ENCODE results near the gene A2M. TPM values are rescaled to one million over a fixed set of nuclear protein-coding genes. Genes with fewer than 3 reads are reported as not detected.

A2M gene
- total and polyA plus RNA-seq, 9 of the 15 experiments (the other 6 are each of a cell fraction or from before 2014, with no cell fraction given) = 0.08 to 2.3 TPM; not detected in 7

GRCh38 chr12:9070351-9070750 lies 45.4 kb downstream of the A2M start:
- in situ Hi-C loops (cut with MboI) = no loop called here
- H2AFZ ChIP-seq (ENCODE audit: low read depth, low read length) = no peak overlapping the region
- POLR2A ChIA-PET = no interaction called here
- 1% methylated on average over 5 of the region's 5 CpGs for WGBS (ENCODE audit: insufficient coverage, low coverage, missing lambda C conversion rate)
- H3K9me3 ChIP-seq (replicated peaks; ENCODE audit: control insufficient read depth, insufficient read depth, low read depth, low read length) = no peaks in the 10 kb centered on the region
- intact Hi-C loops (cut with micrococcal nuclease) = no loop called here
- TF ChIP-seq CBX8 (IDR thresholded peaks at IDR 0.05; ENCODE audit: borderline replicate concordance, extremely low read depth, low read depth, low read length, poor library complexity, severe bottlenecking) (no peak), RUNX1 (IDR thresholded peaks at IDR 0.05; ENCODE audit: low read depth) (no peak), ETS2 (tag; IDR thresholded peaks at IDR 0.05; ENCODE audit: borderline replicate concordance, poor library complexity, severe bottlenecking) (no peak), GTF3C2 (IDR thresholded peaks at IDR 0.05; ENCODE audit: borderline replicate concordance, extremely low read depth, insufficient read length) (no peak), ELF4 (CRISPR knock-in tag; IDR thresholded peaks at IDR 0.05) (no peak), ZNF644 (tag; IDR thresholded peaks at IDR 0.05; ENCODE audit: low read depth) (no peak), NELFE (IDR thresholded peaks at IDR 0.05; ENCODE audit: insufficient read depth, insufficient read length) (no peak), ZSCAN29 (IDR thresholded peaks at IDR 0.05) (no peak), YY1 (IDR thresholded peaks at IDR 0.05; ENCODE audit: borderline replicate concordance in 1 of 3, control insufficient read depth in 1 of 3, extremely low read depth in 1 of 3, insufficient read depth in 3 of 3, insufficient read length in 1 of 3, insufficient replicate concordance in 2 of 3, low read depth in 1 of 3, low read length in 2 of 3) (no peak), TSC22D4 (tag; IDR thresholded peaks at IDR 0.05) (no peak)
- no peak overlapping the region for H3K4me3 ChIP-seq
- no TSS peak for BruUV-seq (replicated peaks)
- H4K20me1 ChIP-seq (replicated peaks; ENCODE audit: control insufficient read depth, insufficient read depth, low read length) = no peaks in the 10 kb centered on the region
- H3K36me3 ChIP-seq (ENCODE audit: control insufficient read depth, insufficient read depth, low read length) = no peaks in the 10 kb centered on the region
- no peaks in the 10 kb centered on the region for H3K79me2 ChIP-seq (ENCODE audit: control insufficient read depth, insufficient read depth, low read length)
- H3K27me3 ChIP-seq (ENCODE audit: control insufficient read depth in 2 of 2, insufficient read depth in 2 of 2, low read length in 2 of 2) = peaks cover 0 to 12% of the 10 kb centered on the region in 2 experiments; a peak in 4 of 5 replicates
- ATAC-seq (no peak), FAIRE-seq (no peak), DNase-seq (ENCODE audit: extremely low read depth in 1 of 4, low spot score in 3 of 4) (no peak)
- no peak overlapping the region for H3K4me2 ChIP-seq (ENCODE audit: insufficient read depth, low read length)
- CTCF ChIA-PET (ENCODE audit: low intra/inter-chr PET ratio) = no interaction called here
- no peaks in the 10 kb centered on the region for H3K9me1 ChIP-seq (ENCODE audit: control insufficient read depth, insufficient read depth, low read length)
- H3K27ac ChIP-seq (ENCODE audit: extremely low read depth, low read depth, low read length) = no peak overlapping the region
- H3K9ac ChIP-seq (ENCODE audit: insufficient read depth in 1 of 2, low read depth in 2 of 2, low read length in 2 of 2) = no peak overlapping the region
- H3K4me1 ChIP-seq (replicated peaks in 1 of 2; ENCODE audit: control insufficient read depth in 2 of 2, insufficient read depth in 2 of 2, low read length in 2 of 2) = no peaks in the 10 kb centered on the region

Data from K562 (cell line).